Esophagus (tissue), 2 donors: Measurements from ENCODE around the gene SLC24A1. TPM values are rescaled to one million over a fixed set of nuclear protein-coding genes. Genes with fewer than 3 reads are reported as not detected.

Source experiments
- H3K27ac ChIP-seq, 2 donors: one replicate each; pipeline ENCODE4 v1.5.1; 2013; ENCODE audit warnings: low read depth in 2 of 2, mild to moderate bottlenecking in 2 of 2, inconsistent platforms in 1 of 2, low read length in 1 of 2, moderate library complexity in 1 of 2
- H3K27me3 ChIP-seq, 2 donors: one replicate each; pipeline ENCODE4 v1.6.1; 2013; ENCODE audit warnings: low read length in 2 of 2, control low read depth in 1 of 2, mild to moderate bottlenecking in 1 of 2; ENCODE audit not compliant: insufficient read depth in 2 of 2, control insufficient read depth in 1 of 2
- H3K36me3 ChIP-seq, 2 donors: one replicate each; pipeline ENCODE4 v1.6.1; 2013; ENCODE audit warnings: low read length in 1 of 2; ENCODE audit not compliant: control insufficient read depth in 2 of 2, insufficient read depth in 2 of 2
- H3K4me1 ChIP-seq, 2 donors: one replicate each; pipeline ENCODE4 v1.6.1; 2013; ENCODE audit warnings: low read length in 1 of 2; ENCODE audit not compliant: control insufficient read depth in 2 of 2, insufficient read depth in 2 of 2
- H3K4me3 ChIP-seq, 2 donors: one replicate each; pipeline ENCODE4 v1.5.1; 2013; ENCODE audit warnings: low read length in 2 of 2, mild to moderate bottlenecking in 2 of 2, low read depth in 1 of 2, moderate library complexity in 1 of 2
- H3K9me3 ChIP-seq, 2 donors: one replicate each; pipeline ENCODE4 v1.6.1; 2013; ENCODE audit warnings: mild to moderate bottlenecking in 2 of 2, low read depth in 1 of 2, low read length in 1 of 2, moderate library complexity in 1 of 2; ENCODE audit not compliant: control insufficient read depth in 2 of 2, insufficient read depth in 1 of 2
- WGBS, 2 donors: extraction: QIAGEN DNeasy Blood & Tissue Kit; methylation state at CpG; one replicate each; pipeline ENCODE4 v1.1.7; 2013; 5-methylcytosine and 5-hydroxymethylcytosine counted together
- polyA plus RNA-seq, 2 donors: library from polyadenylated mRNA; stranded (reverse); fragments of 200-250 nt; gene quantifications; one replicate each; pipeline ENCODE4 v1.2.3, GENCODE V29; 2013
- donor health status: healthy with polysubstance abuse.
- donor health status: Bipolar disorder and iron deficiency.

SLC24A1 gene
- polyA plus RNA-seq, 2 donors, result 2.0 to 2.9 TPM

- Histone ChIP-seq H3K4me1 (no peaks in the 10 kb centered on the region), H3K27ac (no peak overlapping the region), H3K36me3 (no peaks in the 10 kb centered on the region), H3K4me3 (no peak overlapping the region), H3K9me3 (no peaks in the 10 kb centered on the region), H3K27me3 (no peaks in the 10 kb centered on the region)
- 84 to 86% methylated on average over 4 of the region's 4 CpGs for WGBS, 2 donors
These were observed 37.8 kb downstream of the SLC24A1 start for GRCh38 chr15:65659502-65660052.

GRCh38 chr15:65660927-65661326, 39.2 kb downstream of the SLC24A1 start:
- Histone ChIP-seq H3K4me1 (no peaks in the 10 kb centered on the region), H3K9me3 (no peaks in the 10 kb centered on the region), H3K27ac (no peak overlapping the region), H3K36me3 (no peaks in the 10 kb centered on the region), H3K4me3 (no peak overlapping the region), H3K27me3 (no peaks in the 10 kb centered on the region)
- WGBS, 2 donors, result 88 to 97% methylated on average over 2 of the region's 2 CpGs

- no peaks in the 10 kb centered on the region for H3K9me3 ChIP-seq
- H3K27me3 ChIP-seq, result no peaks in the 10 kb centered on the region
- WGBS, 2 donors, result 92 to 94% methylated on average over 3 of the region's 3 CpGs
- no peaks in the 10 kb centered on the region for H3K36me3 ChIP-seq
- H3K4me1 ChIP-seq, result no peaks in the 10 kb centered on the region
- H3K27ac ChIP-seq, result no peak overlapping the region
- H3K4me3 ChIP-seq, result no peak overlapping the region
These were observed 41.8 kb downstream of the SLC24A1 start for GRCh38 chr15:65663521-65663920.

GRCh38 chr15:65666257-65666656, 44.5 kb downstream of the SLC24A1 start:
- H3K36me3 ChIP-seq, result no peaks in the 10 kb centered on the region
- WGBS, 2 donors, result 76 to 81% methylated on average over 3 of the region's 3 CpGs
- no peak overlapping the region for H3K27ac ChIP-seq
- no peaks in the 10 kb centered on the region for H3K9me3 ChIP-seq
- no peaks in the 10 kb centered on the region for H3K27me3 ChIP-seq
- H3K4me1 ChIP-seq, result no peaks in the 10 kb centered on the region
- H3K4me3 ChIP-seq, result no peak overlapping the region

GRCh38 chr15:65675551-65675950, 53.8 kb downstream of the SLC24A1 start:
- Histone ChIP-seq H3K27ac (no peak overlapping the region), H3K9me3 (no peaks in the 10 kb centered on the region), H3K4me1 (no peaks in the 10 kb centered on the region), H3K27me3 (no peaks in the 10 kb centered on the region), H3K4me3 (no peak overlapping the region), H3K36me3 (no peaks in the 10 kb centered on the region)
- 76 to 94% methylated on average over 1 of the region's 1 CpG for WGBS, 2 donors

- H3K4me1 ChIP-seq, result no peaks in the 10 kb centered on the region
- no peaks in the 10 kb centered on the region for H3K36me3 ChIP-seq
- no peaks in the 10 kb centered on the region for H3K27me3 ChIP-seq
- H3K9me3 ChIP-seq, result no peaks in the 10 kb centered on the region
- H3K4me3 ChIP-seq, result no peak overlapping the region
- no peak overlapping the region for H3K27ac ChIP-seq
- 87 to 94% methylated on average over 2 of the region's 2 CpGs for WGBS, 2 donors
These were observed 54.4 kb downstream of the SLC24A1 start for GRCh38 chr15:65676123-65676522.

- no peaks in the 10 kb centered on the region for H3K27me3 ChIP-seq
- no peak overlapping the region for H3K27ac ChIP-seq
- no peaks in the 10 kb centered on the region for H3K36me3 ChIP-seq
- no peaks in the 10 kb centered on the region for H3K9me3 ChIP-seq
- WGBS, 2 donors, result 97 to 100% methylated on average over 1 of the region's 1 CpG
- H3K4me1 ChIP-seq, result no peaks in the 10 kb centered on the region
- no peak overlapping the region for H3K4me3 ChIP-seq
These were observed 58.8 kb downstream of the SLC24A1 start for GRCh38 chr15:65680544-65680943.

GRCh38 chr15:65682404-65682911, 60.7 kb downstream of the SLC24A1 start:
- WGBS, 2 donors, result 81 to 87% methylated on average over 2 of the region's 2 CpGs
- no peaks in the 10 kb centered on the region for H3K36me3 ChIP-seq
- peaks cover 0 to 2% of the 10 kb centered on the region in 2 donors for H3K4me1 ChIP-seq
- H3K4me3 ChIP-seq, result no peak overlapping the region
- no peak overlapping the region for H3K27ac ChIP-seq
- H3K27me3 ChIP-seq, result no peaks in the 10 kb centered on the region
- H3K9me3 ChIP-seq, result no peaks in the 10 kb centered on the region

- Histone ChIP-seq H3K4me1 (peaks cover 0 to 2% of the 10 kb centered on the region in 2 donors), H3K9me3 (no peaks in the 10 kb centered on the region), H3K4me3 (no peak overlapping the region), H3K27ac (no peak overlapping the region), H3K27me3 (no peaks in the 10 kb centered on the region), H3K36me3 (peaks cover 2% of the 10 kb centered on the region in 2 donors)
- 91 to 94% methylated on average over 1 of the region's 1 CpG for WGBS, 2 donors
These were observed 66.7 kb downstream of the SLC24A1 start for GRCh38 chr15:65688462-65688861.

- H3K9me3 ChIP-seq, result no peaks in the 10 kb centered on the region
- no peak overlapping the region for H3K27ac ChIP-seq
- no peaks in the 10 kb centered on the region for H3K27me3 ChIP-seq
- H3K4me3 ChIP-seq, result no peak overlapping the region
- H3K36me3 ChIP-seq, result peaks cover 2% of the 10 kb centered on the region in 2 donors
- peaks cover 0 to 2% of the 10 kb centered on the region in 2 donors for H3K4me1 ChIP-seq
- 74 to 77% methylated on average over 1 of the region's 1 CpG for WGBS, 2 donors
These were observed 68.4 kb downstream of the SLC24A1 start for GRCh38 chr15:65690173-65690572.
